CD4-positive, alpha-beta T cell treated with Interleukin-21 for 1 hour (primary cell): Measurements from ENCODE around the gene PAMR1.
"Not testable (repeated sequence)": the region's sequence is repeated elsewhere in the genome, so short reads cannot be mapped to it uniquely, and the experiment has no call there.

Experiments
- DNase-seq: peaks from one replicate; pipeline ENCODE4 v3.0.0-alpha.2; 2020

The PAMR1 gene

DNA sequence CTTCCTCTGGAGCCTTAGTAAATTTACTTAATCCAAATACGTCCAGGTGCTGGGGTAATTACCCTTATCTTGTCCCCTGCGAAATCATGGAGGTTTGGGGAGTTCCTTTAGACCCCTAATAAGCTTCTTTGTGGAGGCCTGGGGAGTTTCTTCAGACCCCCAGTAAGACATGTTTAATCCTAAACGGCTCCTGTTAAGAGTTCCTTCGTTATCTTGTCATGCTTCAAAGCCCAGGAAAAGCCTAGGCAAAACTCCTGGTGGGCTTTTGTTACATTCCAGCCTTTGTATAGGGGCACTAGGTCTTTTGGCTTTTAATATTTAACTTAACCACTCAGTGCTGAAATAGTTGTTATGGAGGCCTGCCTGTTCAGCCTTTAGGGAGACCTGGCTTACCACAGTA lies 18.1 kb upstream of the PAMR1 start:
- no peak for DNase-seq

- DNase-seq: no peak
Measured at GRCh38 chr11:35541621-35542375, 16.4 kb upstream of the PAMR1 start.

DNA sequence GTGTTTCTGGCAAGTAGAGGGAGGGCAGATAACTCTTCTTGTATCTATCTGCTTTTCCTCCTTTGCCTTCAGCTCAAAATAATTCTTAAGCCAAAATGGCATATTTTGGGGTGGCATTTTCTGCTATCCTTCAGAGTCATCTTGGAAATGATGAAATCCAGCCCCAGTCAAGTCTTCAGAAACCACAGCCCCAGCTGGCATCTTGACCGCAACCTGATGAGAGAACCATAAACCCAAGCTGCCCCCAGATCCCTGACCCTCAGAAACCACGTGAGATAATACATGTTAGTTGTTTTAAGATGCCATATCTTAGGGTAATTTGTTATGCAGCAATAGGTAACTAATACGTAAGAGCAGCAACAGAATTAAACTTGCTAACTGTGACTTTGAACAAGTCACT lies 15.1 kb upstream of the PAMR1 start:
- no peak for DNase-seq

GRCh38 chr11:35539781-35540281 lies 14.4 kb upstream of the PAMR1 start:
- no peak for DNase-seq

DNA sequence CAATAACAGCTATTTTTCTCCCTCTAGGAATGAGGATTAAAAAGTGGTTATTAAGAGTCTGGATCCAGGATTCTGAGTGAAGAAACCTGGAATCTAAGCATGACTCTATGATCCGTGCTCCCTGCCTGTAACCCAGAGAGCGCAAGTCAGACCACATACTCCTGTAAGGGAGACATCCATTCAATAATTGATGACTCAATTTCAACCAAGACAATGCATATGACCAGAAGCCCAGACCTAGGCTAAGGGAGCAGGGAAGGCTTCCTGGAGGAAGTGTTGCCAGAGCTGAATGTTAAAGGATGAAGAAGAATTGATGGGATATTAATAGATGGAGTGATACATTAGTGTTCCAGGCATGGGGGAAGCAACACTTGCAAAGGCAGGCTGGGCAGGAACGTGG lies 13.8 kb upstream of the PAMR1 start:
- DNase-seq: no peak

GRCh38 chr11:35536470-35536869 lies 11.1 kb upstream of the PAMR1 start:
- no peak for DNase-seq

GRCh38 chr11:35531246-35531645 lies 5.8 kb upstream of the PAMR1 start:
- DNase-seq: no peak

DNA sequence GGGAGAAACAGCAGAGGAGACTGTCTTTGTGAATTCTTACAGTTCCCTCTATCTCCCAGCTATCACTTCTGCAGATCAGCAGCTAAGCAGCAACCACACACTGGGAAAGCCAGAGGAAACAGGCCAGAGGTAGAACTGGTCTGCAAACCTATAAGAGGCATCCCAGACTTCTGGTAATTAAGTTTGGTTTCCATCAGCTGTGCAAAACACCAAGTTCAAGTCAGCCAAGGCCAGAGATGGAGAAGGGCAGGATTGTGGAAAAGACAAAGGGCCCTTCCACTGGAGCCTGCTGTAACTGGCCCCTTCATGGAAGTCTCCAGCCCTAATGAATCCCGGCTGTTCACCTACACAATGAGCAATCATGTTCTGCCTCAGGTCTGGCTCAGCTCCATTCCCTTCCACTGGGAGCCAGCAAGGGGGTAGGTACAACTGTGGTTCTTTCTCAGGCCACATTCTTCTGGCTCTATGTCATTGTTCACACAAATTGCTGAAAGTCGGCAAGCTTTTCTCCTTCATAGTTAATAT lies 4.6 kb upstream of the PAMR1 start:
- no peak for DNase-seq

DNA sequence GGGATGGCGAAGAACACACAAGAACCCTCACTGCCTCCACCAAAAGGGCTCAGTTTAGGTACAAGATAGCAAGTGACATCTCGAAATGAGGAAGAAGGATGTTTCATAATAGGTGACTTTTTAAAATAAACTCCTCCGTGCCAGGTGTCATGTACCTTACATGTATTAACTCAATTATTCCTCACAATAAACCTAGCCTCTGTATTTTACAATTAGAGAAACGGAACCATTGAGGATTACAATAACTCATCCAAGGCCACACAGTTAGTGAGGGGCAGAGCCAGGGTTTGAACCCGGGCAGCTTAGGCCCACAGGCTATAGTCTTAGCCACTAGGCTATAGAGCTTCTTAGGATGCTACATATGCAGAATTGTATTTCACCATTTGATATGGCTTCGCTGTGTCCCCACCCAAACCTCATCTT lies 965 bp upstream of the PAMR1 start:
- DNase-seq: no peak

DNA sequence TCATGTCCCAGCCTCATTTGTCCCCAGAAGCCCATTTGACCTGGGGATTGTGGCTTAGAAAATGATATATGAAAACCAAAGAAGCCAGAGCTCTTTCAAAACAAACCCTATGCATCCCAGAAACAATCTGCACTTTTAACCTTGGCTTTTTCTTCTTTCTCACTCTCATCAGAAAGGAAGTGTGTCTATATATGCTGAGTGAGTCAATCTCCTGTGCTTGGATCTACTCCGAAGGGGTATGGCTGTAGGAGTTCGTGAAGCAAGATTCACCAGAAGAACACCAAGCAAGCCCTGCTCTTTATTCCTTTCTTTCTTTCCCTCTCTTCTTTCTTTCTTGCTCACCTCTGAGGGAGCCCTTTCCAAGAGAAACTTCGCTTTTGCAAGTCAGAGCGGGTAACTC lies 636 bp downstream of the PAMR1 start:
- no peak for DNase-seq

DNA sequence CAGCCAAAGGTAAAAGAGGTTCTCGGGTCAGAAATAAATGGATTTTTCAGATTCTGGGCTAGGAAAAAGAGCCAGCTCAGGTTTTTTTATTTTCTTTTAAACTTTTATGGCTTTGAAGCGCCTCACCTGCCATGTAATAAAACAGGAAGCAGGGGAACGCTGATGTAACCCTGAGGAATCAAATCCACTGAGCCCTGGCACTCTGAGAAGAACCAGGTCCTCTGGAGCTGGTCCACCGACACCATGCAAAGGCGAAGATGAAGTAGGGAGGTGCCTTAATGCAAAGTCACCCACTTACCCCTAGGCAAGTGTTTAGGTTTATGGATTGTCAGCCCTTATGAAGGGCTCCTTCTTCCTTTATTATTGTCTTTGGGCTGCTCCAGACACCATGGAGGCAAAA lies 1.6 kb downstream of the PAMR1 start:
- no peak for DNase-seq

- DNase-seq: no peak
Measured at GRCh38 chr11:35523331-35523768, 2.1 kb downstream of the PAMR1 start.

DNA sequence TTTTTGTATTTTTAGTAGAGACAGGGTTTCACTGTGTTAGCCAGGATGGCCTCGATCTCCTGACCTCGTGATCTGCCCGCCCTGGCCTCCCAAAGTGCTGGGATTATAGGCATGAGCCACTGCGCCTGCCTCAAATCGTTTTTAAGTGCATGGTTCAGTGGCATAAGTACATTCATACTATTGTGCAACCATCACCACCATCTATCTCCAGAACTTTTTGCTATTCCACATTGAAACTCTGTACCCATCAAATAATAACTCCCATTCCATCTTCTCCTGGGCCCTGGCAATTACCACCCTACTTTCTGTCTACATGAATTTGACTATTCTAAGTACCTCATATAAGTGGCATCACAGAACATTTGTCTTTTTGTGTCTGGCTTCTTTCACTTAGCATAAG lies 3.3 kb downstream of the PAMR1 start:
- DNase-seq: not testable (repeated sequence)

DNA sequence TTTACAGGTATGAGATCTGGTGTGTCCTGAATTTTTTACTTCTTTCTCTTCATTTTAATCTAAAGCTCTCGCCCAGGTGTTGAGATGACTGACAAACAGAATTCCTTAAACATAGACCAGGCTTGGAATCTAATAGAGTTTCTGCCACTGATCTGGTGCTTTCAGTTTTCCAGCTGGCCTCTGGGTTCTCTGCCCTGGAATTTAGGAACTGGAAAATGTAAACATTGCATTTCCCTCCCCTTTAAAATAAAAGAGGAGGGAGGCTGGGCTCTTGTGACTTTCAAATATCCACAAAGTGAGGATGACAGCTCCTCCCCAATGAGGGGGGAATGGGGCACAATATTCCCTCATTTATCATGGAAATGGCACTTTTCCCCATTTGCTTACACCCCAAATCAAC lies 5.0 kb downstream of the PAMR1 start:
- no peak for DNase-seq

- no peak for DNase-seq
Measured at GRCh38 chr11:35518766-35519165, 6.7 kb downstream of the PAMR1 start.

DNA sequence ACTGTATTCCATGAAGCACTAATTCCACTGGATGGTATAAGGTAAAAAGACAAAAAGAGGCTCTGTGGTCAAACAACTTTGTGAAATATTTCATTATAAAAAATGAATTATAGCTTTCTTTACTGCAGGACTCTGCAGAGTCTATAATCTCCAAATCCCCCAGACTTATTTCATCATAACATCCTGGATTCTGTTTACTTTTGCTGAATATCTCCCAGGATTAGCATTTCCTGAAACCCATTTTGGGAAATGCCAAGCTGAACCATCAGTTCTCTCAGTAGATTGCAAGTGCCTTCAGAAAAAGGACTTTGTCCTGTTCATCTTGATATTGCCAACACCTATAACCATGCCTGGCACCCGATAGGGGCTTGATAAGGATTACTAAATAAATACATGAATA lies 7.9 kb downstream of the PAMR1 start:
- no peak for DNase-seq

- DNase-seq: no peak
Measured at GRCh38 chr11:35516403-35516802, 9.0 kb downstream of the PAMR1 start.

GRCh38 chr11:35515224-35515623 lies 10.2 kb downstream of the PAMR1 start:
- no peak for DNase-seq

- no peak for DNase-seq
Measured at GRCh38 chr11:35514481-35514880, 10.9 kb downstream of the PAMR1 start.

GRCh38 chr11:35511666-35512065 lies 13.8 kb downstream of the PAMR1 start:
- no peak for DNase-seq

DNA sequence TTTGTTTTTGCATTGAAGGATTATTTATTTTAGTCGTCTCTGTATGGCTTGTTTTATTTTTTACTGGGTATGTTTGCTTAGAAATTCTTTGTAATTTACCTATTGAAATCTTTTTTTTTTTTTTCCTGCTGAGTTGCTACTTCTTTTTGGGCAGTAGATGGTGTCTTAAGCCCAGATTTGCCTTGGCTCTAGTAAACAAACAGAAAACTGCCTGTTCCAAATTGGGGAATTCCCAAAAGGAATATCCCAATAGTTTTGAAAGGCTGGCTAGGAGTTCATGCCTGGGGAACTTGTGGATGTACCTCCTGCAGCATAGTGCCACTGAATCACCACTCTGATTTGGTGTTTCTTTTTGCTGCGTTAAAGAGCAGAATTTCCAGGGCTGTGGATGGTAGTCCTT lies 17.7 kb downstream of the PAMR1 start:
- DNase-seq: no peak

GRCh38 chr11:35501776-35502175 lies 23.6 kb downstream of the PAMR1 start:
- DNase-seq: no peak

DNA sequence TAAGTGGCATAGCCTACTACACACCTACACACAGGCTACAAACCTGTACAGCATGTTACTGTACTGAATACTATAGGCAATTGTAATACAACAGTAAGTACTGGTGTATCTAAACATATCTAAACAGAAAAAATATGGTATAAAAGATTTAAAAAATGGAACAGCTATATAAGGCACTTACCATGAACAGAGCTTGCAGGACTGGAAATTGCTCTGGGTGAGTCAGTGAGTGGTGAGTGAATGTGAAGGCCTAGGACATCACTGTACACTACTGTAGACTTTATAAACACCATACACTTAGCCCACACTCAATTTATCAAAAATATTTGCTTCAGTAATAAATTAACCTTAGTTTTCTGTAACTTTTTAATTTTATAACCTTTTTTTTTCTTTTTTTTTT lies 24.7 kb downstream of the PAMR1 start:
- no peak for DNase-seq

GRCh38 chr11:35496416-35496815 lies 29.0 kb downstream of the PAMR1 start:
- DNase-seq: no peak

DNA sequence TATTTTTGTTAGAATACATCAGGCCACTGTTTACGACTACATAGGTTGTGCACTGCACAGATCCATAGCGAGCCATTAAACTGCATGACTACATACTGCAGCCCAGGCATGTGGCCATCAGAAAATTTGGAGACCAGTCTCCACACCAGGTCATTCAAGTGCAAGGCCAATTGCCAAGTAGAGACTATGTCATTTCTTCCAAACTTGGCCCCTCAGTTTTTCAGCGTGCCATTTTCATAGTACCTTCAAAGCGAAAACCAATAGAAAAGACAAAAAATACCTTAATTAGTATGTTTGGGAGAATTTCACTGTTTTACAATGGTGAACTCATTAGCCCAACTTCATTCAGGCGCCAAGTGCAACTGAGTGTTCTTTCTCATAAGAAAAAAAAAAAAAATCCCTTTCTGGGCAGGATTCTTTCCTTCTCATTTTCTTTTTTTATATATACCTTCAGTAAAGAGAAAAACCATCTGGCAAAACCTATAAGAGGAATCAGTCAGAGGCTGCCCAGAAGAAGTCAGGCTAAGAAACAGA lies 30.4 kb downstream of the PAMR1 start:
- DNase-seq: no peak
